ENCODE results near the gene PRKCE. TPM values are rescaled to one million over a fixed set of nuclear protein-coding genes. Genes with fewer than 3 reads are reported as not detected.

Gene PRKCE
- total RNA-seq, 6 experiments from 2014 or later: 5.2 to 18.8 (median 11.0) TPM

- intact Hi-C loops (cut with DNase I): no loop called here
- Histone ChIP-seq H3K36me3 (no peaks in the 10 kb centered on the region), H3K27me3 (no peaks in the 10 kb centered on the region), H3K9me3 (no peaks in the 10 kb centered on the region), H3K27ac (no peak overlapping the region), H3K4me3 (no peak overlapping the region), H3K4me1 (peaks cover 0 to 23% (median 4%) of the 10 kb centered on the region in 4 donors)
- no peak for ATAC-seq
- WGBS (ENCODE audit: insufficient coverage, low coverage, low lambda C conversion rate, missing lambda C conversion rate): 81% methylated on average over 7 of the region's 7 CpGs
- TF ChIP-seq POLR2A (IDR thresholded peaks at IDR 0.05) (no peak), CTCF (IDR thresholded peaks at IDR 0.05) (no peak)
- DNase-seq: no peak
Measured at GRCh38 chr2:46227674-46228289, 576.3 kb downstream of the PRKCE start.

DNA sequence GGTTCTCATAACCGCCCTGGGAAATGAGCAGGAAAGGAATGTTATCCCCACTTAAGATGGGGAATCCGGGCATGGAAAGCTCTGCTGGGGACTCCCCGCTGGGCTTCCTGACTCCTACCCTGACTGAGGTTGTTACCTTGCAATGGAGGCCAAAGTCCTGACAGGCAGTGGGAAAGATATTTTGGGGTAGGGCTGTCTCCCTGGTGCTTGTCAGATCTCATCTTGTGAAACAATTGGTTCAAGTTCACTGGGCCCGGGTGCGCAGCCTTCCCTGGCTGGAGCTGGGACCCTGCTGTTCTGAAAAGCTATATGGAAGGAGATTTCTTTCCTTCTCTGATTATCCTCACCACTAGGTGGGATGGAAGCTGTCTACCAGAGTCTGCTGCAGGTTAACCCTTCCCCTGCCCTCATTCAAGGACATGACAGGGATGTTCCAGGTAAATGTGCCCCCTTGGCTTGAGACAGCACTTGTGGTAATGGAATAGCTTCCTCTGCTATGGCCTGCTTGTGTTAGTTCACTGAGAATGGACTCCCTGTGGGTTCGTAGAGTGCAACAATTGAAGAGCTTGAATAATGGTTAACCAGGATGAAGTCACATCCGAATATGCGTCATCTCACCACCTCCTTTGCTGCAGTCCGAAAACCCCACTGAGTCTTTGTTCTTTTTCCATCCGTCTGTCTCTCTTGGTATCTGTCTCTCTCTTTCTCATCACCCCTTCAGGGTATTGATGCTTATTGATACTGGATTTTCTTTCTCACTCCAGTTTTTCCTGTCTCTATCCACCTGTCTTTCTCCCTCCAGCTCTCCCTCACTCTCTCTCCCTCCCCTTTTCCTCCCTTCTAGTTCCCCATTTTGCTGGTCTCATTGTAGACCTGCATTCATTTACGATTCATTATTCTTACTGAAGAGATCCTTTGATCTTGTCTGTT lies 577.9 kb downstream of the PRKCE start:
- Histone ChIP-seq H3K27me3 (no peaks in the 10 kb centered on the region), H3K4me3 (no peak overlapping the region), H3K36me3 (no peaks in the 10 kb centered on the region), H3K9me3 (no peaks in the 10 kb centered on the region), H3K4me1 (peaks cover 0 to 23% (median 4%) of the 10 kb centered on the region in 4 donors), H3K27ac (peak overlapping the region; percentile 16 to 64 (median 42))
- intact Hi-C loops (cut with DNase I): no loop called here
- WGBS (ENCODE audit: insufficient coverage, low coverage, low lambda C conversion rate, missing lambda C conversion rate): 43% methylated on average over 10 of the region's 11 CpGs
- DNase-seq (no peak), ATAC-seq (peak; percentile 61 to 76 (median 68))
- TF ChIP-seq CTCF (IDR thresholded peaks at IDR 0.05) (no peak), POLR2A (IDR thresholded peaks at IDR 0.05) (peak; percentile 15)

- DNase-seq (peak; percentile 74 to 88 (median 87)), ATAC-seq (peak; percentile 92 to 98 (median 96))
- 53% methylated on average over 3 of the region's 6 CpGs for WGBS (ENCODE audit: insufficient coverage, low coverage, low lambda C conversion rate, missing lambda C conversion rate)
- H3K9me3 ChIP-seq: no peaks in the 10 kb centered on the region
- peak overlapping the region; percentile 16 to 64 (median 42) for H3K27ac ChIP-seq
- intact Hi-C loops (cut with DNase I): no loop called here
- H3K4me3 ChIP-seq: no peak overlapping the region
- peaks cover 0 to 23% (median 4%) of the 10 kb centered on the region in 4 donors for H3K4me1 ChIP-seq
- TF ChIP-seq POLR2A (IDR thresholded peaks at IDR 0.05) (no peak), CTCF (IDR thresholded peaks at IDR 0.05) (peak; percentile 38 to 72 (median 56))
- no peaks in the 10 kb centered on the region for H3K36me3 ChIP-seq
- H3K27me3 ChIP-seq: no peaks in the 10 kb centered on the region
Measured at GRCh38 chr2:46230115-46230571, 578.7 kb downstream of the PRKCE start.

DNA sequence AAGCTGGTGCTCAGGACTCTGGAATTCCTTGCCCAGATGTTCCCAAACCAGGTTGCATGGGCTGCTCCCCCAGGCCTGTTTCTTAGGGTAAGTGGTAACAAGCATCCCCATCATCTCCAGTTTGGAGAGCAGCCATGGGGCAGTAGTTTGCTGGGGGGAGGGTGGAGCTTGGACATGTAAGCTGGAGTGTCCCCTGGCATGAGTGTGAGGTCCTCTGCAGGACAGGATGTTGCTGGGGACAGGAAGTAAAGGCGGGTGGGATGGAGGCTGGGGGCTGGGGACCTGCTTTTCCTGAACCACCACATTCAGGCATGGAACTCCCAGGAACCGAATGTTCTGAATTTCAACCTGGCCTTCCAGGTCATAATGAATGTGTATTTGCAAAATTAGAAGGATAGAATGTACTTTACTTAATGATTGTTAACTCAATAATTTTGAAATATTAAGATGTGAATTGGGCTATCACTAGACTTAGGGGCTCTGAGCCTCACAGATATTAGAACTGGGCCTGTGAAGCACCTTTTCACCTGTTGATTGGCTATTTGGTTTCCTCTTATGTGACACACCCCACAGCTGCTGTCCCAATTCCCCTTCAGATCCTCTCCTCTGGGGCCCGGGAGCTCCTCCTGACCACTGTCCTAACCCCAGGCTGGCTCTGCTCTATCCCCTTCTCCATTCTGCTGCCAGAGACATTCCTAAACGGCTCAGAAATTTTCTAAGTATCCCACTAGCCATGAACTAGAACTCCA lies 579.4 kb downstream of the PRKCE start:
- H3K4me3 ChIP-seq: no peak overlapping the region
- 70% methylated on average over 4 of the region's 4 CpGs for WGBS (ENCODE audit: insufficient coverage, low coverage, low lambda C conversion rate, missing lambda C conversion rate)
- ATAC-seq: peak in 2 of 4 donors; percentile 2 to 13
- peak overlapping the region in 1 of 3 donors; percentile 64 for H3K27ac ChIP-seq
- DNase-seq: no peak
- H3K9me3 ChIP-seq: no peaks in the 10 kb centered on the region
- no peaks in the 10 kb centered on the region for H3K36me3 ChIP-seq
- no peaks in the 10 kb centered on the region for H3K27me3 ChIP-seq
- TF ChIP-seq POLR2A (IDR thresholded peaks at IDR 0.05): no peak
- TF ChIP-seq CTCF (IDR thresholded peaks at IDR 0.05): no peak
- H3K4me1 ChIP-seq: peaks cover 0 to 19% (median 4%) of the 10 kb centered on the region in 4 donors
- intact Hi-C loops (cut with DNase I): no loop called here
